Cardiac fibroblast (primary cell): ENCODE measurements around the gene FURIN.

Experiments
- DNase-seq, 2 donors: peaks; one replicate each; pipeline versions ENCODE4 v3.0.0 to v3.0.0-alpha.2; 2010; ENCODE audit warnings: low read depth in 2 of 2
- H3K4me3 ChIP-seq, 2 donors: replicated peaks in 1 of 2; 1 replicate in 1 of 2; 2 replicates in 1 of 2; pipeline ENCODE4 v1.5.1; 2011; ENCODE audit warnings: low read depth in 2 of 2, low read length in 2 of 2, mild to moderate bottlenecking in 2 of 2, moderate library complexity in 1 of 2
- CTCF ChIP-seq: IDR thresholded peaks from one replicate; pipeline ENCODE4 v1.5.1; 2011; ENCODE audit warnings: low read depth, mild to moderate bottlenecking, low read length, inconsistent platforms

The FURIN gene

DNA sequence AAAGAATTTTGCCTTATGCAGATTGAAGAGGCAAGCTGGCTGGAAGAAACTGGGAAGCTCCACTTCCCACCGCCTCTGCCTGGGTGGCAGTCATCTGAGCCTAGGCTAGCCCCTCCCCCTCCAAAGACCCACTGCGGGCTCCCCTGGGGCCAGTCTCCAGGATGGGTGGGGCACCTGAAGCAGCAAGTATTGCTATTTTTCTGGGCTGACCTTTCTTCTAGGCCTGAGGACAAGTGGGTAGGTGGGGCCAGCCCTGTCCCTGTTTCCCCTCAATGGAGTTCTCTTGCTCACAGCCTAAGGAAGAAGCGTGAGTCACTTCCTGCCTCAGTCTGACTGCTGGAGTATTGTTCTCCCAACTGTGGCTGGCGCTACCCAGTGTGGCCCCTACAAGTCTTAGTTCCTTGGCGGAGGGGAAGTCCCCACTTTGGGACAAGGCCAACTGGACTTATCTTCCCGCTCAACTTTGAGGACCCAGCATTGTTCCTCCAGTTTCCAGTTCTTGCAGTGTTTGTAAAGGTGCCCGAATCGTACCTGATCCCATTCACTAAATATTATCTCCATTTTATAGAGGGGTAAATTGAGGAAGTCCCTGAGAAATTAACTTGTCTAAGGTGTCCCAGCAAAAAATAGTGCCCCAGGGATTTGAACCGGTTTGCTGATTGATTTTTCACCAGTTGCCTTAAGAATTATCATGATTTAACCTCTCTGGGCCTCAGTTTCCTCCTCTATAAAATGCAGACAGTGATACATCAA, 1.4 kb downstream of the FURIN start:
- TF ChIP-seq CTCF, result no peak
- peak overlapping the region in 1 of 2 donors; percentile 67 for H3K4me3 ChIP-seq
- DNase-seq, result peak; percentile 94 to 95

DNA sequence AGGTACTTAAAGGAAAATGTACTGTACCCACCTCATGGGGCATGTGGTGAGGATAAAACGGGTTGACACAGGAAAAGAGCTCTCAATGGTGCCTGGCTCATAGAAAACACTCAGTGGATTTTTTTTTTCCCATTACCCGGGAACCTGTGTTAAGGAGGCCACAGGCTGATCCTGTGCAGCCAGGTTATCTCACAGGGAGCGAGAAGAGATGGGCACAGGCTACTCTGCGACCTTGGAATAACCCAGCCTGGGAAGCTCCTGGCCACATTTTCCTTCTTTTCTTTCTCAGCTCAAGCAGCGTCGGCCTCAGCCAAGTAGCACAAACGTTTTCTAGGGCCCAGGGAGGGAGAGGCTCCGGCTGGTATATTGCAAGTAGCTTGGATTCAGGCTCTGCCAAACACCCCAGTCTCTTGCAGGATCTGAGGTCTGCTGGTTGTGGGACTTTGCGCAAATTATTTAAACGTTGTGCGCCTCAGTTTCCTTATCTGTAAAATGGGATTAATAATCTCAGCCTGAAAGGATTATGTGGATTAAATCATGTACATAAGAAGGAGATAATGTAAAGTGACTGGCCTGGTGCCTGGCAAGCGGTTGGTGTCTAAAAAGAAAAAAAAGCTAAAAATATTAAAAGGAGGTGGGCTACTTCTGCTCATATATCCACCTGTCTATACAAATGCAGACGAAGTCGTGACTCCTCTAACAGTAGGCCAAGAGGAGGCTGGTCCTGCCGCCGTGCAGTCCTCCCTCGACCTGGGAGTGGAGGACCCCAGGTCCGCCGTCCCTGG, 2.2 kb downstream of the FURIN start:
- peak overlapping the region; percentile 67 to 71 for H3K4me3 ChIP-seq
- DNase-seq, result peak; percentile 36 to 48
- TF ChIP-seq CTCF, result no peak

DNA sequence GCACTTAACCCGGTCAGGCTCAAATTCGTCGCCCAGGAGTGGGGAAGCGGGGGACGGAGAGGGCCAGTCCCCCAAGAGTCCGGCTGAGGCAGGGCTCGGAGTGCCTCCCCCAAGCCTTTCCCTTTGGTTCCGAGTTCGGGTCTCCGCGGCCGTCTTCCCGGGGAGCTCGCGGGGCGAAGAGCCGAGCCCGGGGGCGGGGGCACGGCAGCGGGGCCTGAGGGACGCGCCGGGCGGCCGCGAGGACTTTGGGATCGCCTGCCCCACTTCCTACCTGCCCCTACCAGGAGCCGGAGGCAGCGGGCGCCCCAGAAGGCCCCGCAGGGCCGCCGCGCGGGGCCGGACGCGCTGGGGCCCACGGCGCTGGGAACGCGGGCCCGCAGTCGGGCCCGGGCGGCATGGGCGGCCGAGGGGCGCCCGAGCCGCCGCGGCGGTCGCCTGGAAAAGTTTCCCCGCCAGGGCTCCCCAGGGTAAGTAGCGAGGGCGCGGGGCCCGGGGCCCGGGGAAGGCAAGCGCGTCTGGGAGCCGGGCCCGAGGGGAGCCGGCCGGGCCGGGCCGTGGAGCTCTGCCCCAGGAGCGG, 2.8 kb downstream of the FURIN start:
- H3K4me3 ChIP-seq, result peak overlapping the region; percentile 67 to 71
- peak in 1 of 2 donors; percentile 38 for DNase-seq
- no peak for TF ChIP-seq CTCF

GRCh38 chr15:90871716-90872485, 3.5 kb downstream of the FURIN start:
- H3K4me3 ChIP-seq, result peak overlapping the region; percentile 67 to 71
- DNase-seq, result no peak
- no peak for TF ChIP-seq CTCF

GRCh38 chr15:90872486-90873184, 4.2 kb downstream of the FURIN start:
- H3K4me3 ChIP-seq, result peak overlapping the region; percentile 64 to 67

More at GRCh38 chr15:90872486-90873184, 4.2 kb downstream of the FURIN start:
- peak; percentile 63 to 89 for DNase-seq
- no peak for TF ChIP-seq CTCF
